Natural killer cell (primary cell): ENCODE data around the gene ZNF280C. TPM values are rescaled to one million over a fixed set of nuclear protein-coding genes. Genes with fewer than 3 reads are reported as not detected.

Experiments used
- total RNA-seq, 4 donors: library from RNA; stranded (reverse); fragments of 120-200 nt in 1 of 4; gene quantifications; one replicate each; pipeline versions ENCODE4 v1.2.3 to v1.2.4, GENCODE V29; 2013 to 2022

The ZNF280C gene
- total RNA-seq, 3 donors from 2014 or later (not counting 1 experiment from before 2014, with no cell fraction given) = 5.5 to 6.0 (median 5.8) TPM

Other genes with a start within 250 kb of the ZNF280C start
- 100 to 1,000 TPM in 1 of 3 donors, 10 to 100 TPM in 2; 83.3 to 105 (median 98.7) TPM for gene ELF4, start 158.4 kb downstream of the ZNF280C start, total RNA-seq
- gene AIFM1, start 103.1 kb downstream of the ZNF280C start, total RNA-seq = 10 to 100 TPM; 16.2 to 21.1 (median 17.0) TPM
- 1 to 10 TPM; 3.2 to 4.4 (median 4.4) TPM for gene RAB33A, start 96.9 kb downstream of the ZNF280C start, total RNA-seq
- 10 to 100 TPM; 17.6 to 20.5 (median 19.0) TPM for gene SLC25A14, start 71.0 kb upstream of the ZNF280C start, total RNA-seq
- gene GPR119, start 116.8 kb upstream of the ZNF280C start, total RNA-seq = not detected
- gene RBMX2, start 133.1 kb upstream of the ZNF280C start, total RNA-seq = 10 to 100 TPM; 19.1 to 26.3 (median 21.9) TPM